Stomach (tissue), 9 donors: ENCODE data around the gene CPN2. TPM values are rescaled to one million over a fixed set of nuclear protein-coding genes. Genes with fewer than 3 reads are reported as not detected.

ENCODE experiments used
- DNase-seq, 2 donors: peaks; one replicate each; pipeline versions ENCODE4 v3.0.0 to v3.0.0-alpha.2; 2013 to 2019
- H3K27ac ChIP-seq, 5 donors: fragments of 200-600 bp in 4 of 5; sonication (generic) in 4 of 5; one replicate each; pipeline ENCODE4 v1.5.1; 2013 to 2019; ENCODE audit warnings: mild to moderate bottlenecking in 1 of 5, moderate library complexity in 1 of 5
- H3K27me3 ChIP-seq, 3 donors: fragments of 200-600 bp; sonication (generic); one replicate each; pipeline ENCODE4 v1.5.1; 2017 to 2019; ENCODE audit warnings: mixed run types in 1 of 3
- H3K36me3 ChIP-seq, 4 donors: fragments of 200-600 bp; sonication (generic); 1 replicate in 3 of 4; 2 replicates in 1 of 4; pipeline ENCODE4 v1.5.1; 2016 to 2019
- H3K4me1 ChIP-seq, 4 donors: fragments of 200-600 bp; sonication (generic); one replicate each; pipeline ENCODE4 v1.5.1; 2016 to 2019
- H3K4me3 ChIP-seq, 4 donors: fragments of 200-600 bp; sonication (generic) in 3 of 4; one replicate each; pipeline ENCODE4 v1.5.1; 2016 to 2019; ENCODE audit warnings: mild to moderate bottlenecking in 1 of 4
- H3K9me3 ChIP-seq, 4 donors: fragments of 200-600 bp; sonication (generic); one replicate each; pipeline ENCODE4 v1.5.1; 2016 to 2019
- EP300 ChIP-seq: sonication (generic); formaldehyde crosslinking; IDR thresholded peaks from one replicate; pipeline ENCODE4 v1.6.1; 2017; ENCODE audit warnings: antibody characterized with exemption
- POLR2A ChIP-seq, 4 donors: fragments of 450-650 bp; IDR thresholded peaks; one replicate each; pipeline ENCODE4 v1.6.1; 2016; ENCODE audit warnings: antibody characterized with exemption in 4 of 4, control low read depth in 2 of 4, mild to moderate bottlenecking in 1 of 4, moderate library complexity in 1 of 4
- POLR2AphosphoS5 ChIP-seq, 3 donors: sonication (generic); formaldehyde crosslinking; IDR thresholded peaks; one replicate each; pipeline ENCODE4 v1.6.1; 2016; ENCODE audit warnings: antibody characterized with exemption in 3 of 3
- WGBS, 5 donors: extraction: QIAGEN DNeasy Blood & Tissue Kit in 3 of 5; methylation state at CpG; one replicate each; pipeline versions ENCODE4 v1.1.5 to v1.1.7; 2013 to 2018; 5-methylcytosine and 5-hydroxymethylcytosine counted together
- intact Hi-C: fragments of 100-400 bp; cut with DNase I; formaldehyde crosslinking; loops from one replicate; pipeline ENCODE4 v1.15.1; 2023; ENCODE audit warnings: low total_unique reads
- polyA plus RNA-seq, 3 donors: library from polyadenylated mRNA; stranded (reverse); fragments of 200-250 nt; gene quantifications; one replicate each; pipeline ENCODE4 v1.2.3, GENCODE V29; 2013
- total RNA-seq, 5 donors: library from RNA; depleted of rRNA; stranded (reverse); fragments of >200 nt; gene quantifications; one replicate each; pipeline versions ENCODE4 v1.1.0 to v1.2.3, GENCODE V29; 2014 to 2016
- TF ChIP-seq, protein P1 (sequence below), 7 experiments: fragments of 450-650 bp in 4 of 7; fragments of 200-600 bp in 3 of 7; sonication (generic) in 3 of 7; IDR thresholded peaks; one replicate each; pipeline ENCODE4 v1.5.1; 2016 to 2019; ENCODE audit warnings: antibody characterized with exemption in 7 of 7, control low read depth in 2 of 7, mild to moderate bottlenecking in 1 of 7
- donor health status: healthy with polysubstance abuse.
- donor health status: Bipolar disorder and iron deficiency.
- donor health status: healthy.

CPN2 gene
- total and polyA plus RNA-seq, 8 donors = not detected

DNA sequence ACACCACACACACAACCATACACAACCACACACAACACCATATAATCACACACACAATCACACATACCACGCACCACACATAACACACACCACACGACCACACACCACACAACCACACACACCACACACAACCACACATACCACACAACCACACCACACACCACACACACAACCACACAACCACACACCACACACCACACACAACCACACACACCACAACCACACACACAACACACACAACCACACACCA, 24.2 kb downstream of the CPN2 start:
- H3K27ac ChIP-seq = no peak overlapping the region
- intact Hi-C loops = no loop called here
- no peaks in the 10 kb centered on the region for H3K36me3 ChIP-seq
- no peaks in the 10 kb centered on the region for H3K9me3 ChIP-seq
- H3K4me1 ChIP-seq = peaks cover 0 to 28% (median 19%) of the 10 kb centered on the region in 4 donors
- H3K4me3 ChIP-seq = no peak overlapping the region
- DNase-seq = no peak
- peaks cover 0 to 5% (median 0%) of the 10 kb centered on the region in 3 donors for H3K27me3 ChIP-seq
- TF ChIP-seq POLR2A (IDR thresholded peaks at IDR 0.05) (no peak), POLR2AphosphoS5 (IDR thresholded peaks at IDR 0.05) (no peak), EP300 (no peak)
- TF ChIP-seq, protein P1, sequence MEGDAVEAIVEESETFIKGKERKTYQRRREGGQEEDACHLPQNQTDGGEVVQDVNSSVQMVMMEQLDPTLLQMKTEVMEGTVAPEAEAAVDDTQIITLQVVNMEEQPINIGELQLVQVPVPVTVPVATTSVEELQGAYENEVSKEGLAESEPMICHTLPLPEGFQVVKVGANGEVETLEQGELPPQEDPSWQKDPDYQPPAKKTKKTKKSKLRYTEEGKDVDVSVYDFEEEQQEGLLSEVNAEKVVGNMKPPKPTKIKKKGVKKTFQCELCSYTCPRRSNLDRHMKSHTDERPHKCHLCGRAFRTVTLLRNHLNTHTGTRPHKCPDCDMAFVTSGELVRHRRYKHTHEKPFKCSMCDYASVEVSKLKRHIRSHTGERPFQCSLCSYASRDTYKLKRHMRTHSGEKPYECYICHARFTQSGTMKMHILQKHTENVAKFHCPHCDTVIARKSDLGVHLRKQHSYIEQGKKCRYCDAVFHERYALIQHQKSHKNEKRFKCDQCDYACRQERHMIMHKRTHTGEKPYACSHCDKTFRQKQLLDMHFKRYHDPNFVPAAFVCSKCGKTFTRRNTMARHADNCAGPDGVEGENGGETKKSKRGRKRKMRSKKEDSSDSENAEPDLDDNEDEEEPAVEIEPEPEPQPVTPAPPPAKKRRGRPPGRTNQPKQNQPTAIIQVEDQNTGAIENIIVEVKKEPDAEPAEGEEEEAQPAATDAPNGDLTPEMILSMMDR (IDR thresholded peaks at IDR 0.05) = no peak
- 66 to 95% (median 94%) methylated on average over 2 of the region's 2 CpGs for WGBS, 5 donors

DNA sequence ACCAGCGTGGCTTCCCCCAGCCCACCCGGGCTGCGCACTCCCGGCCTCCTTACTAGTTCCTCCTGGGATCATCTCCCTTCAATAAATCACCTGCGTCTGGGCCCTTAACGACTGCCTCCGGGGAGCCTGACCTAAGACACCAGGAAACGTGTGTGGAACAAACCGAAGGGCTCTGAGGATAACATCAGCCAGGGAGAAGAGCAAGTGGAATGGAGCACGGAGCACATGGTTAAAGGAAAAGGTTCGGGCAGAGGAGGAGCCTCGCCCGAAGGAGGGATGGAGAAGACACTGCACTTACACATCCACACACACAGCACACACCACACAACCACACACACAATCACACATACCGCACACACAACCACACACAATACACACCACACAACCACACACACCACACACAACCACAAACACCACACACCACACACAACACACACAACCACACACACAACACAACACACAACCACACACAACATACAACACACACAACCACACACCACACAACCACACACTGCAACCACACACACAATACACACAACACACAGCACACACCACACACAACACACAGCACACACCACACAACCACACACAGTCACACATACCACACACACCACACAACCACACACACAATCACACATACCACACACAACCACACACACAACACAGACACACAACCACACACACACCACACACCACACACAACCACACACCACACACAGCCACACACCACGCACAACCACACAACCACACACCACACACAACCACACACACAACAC, 24.7 kb downstream of the CPN2 start:
- 61 to 74% (median 69%) methylated on average over 15 of the region's 15 CpGs for whole genome bisulfite sequencing, 5 donors
- peaks cover 0 to 33% (median 23%) of the 10 kb centered on the region in 4 donors for H3K4me1 ChIP-seq
- DNase-seq = no peak
- intact Hi-C loops = no loop called here
- H3K4me3 ChIP-seq = no peak overlapping the region
- no peaks in the 10 kb centered on the region for H3K36me3 ChIP-seq
- H3K27me3 ChIP-seq = no peaks in the 10 kb centered on the region
- no peak overlapping the region for H3K27ac ChIP-seq
- TF ChIP-seq POLR2AphosphoS5 (IDR thresholded peaks at IDR 0.05) (no peak), EP300 (no peak), POLR2A (IDR thresholded peaks at IDR 0.05) (no peak)
- TF ChIP-seq, protein P1 (IDR thresholded peaks at IDR 0.05) = no peak
- H3K9me3 ChIP-seq = no peaks in the 10 kb centered on the region

DNA sequence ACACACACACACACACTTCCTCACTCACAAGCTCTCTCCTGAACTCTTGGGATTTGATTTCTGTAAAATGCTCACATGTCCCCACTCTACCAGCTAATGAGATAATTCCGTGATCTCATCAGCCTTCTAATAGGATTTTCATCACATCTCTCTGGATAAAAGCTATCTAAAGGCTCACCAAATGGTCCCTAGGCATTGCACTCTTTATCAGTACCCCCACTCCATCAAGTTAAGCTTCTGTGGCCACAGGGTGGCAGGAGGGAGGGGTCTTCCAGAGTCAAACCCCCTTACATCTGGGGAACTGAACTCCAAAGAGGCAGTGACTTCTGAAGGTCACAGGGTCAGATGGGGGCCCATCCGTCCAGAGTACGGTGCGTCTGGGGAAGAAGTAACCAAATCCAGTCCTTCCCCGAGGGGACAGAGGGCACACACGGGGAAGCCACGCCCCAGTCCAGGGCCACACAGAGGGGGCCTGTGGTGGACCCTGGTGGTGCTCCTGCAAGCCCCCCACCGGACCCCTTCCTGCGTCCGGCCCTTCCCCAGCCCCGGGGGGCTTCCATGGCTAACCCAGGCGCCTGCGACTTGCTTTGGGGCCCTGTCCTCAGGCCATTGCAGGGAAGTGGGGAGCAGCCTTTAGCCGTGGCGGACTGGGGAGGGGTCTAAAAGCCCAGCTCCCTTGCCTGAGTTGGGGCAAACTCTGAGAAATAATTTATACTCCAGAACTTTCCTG, 25.5 kb downstream of the CPN2 start:
- WGBS, 5 donors = 71 to 92% (median 87%) methylated on average over 8 to 15 of the region's 15 CpGs
- H3K36me3 ChIP-seq = no peaks in the 10 kb centered on the region
- DNase-seq = no peak
- intact Hi-C loops = no loop called here
- TF ChIP-seq, protein P1 (IDR thresholded peaks at IDR 0.05) = no peak
- no peak for TF ChIP-seq POLR2AphosphoS5 (IDR thresholded peaks at IDR 0.05)
- no peak for TF ChIP-seq EP300
- no peak for TF ChIP-seq POLR2A (IDR thresholded peaks at IDR 0.05)
- no peak overlapping the region for H3K27ac ChIP-seq
- H3K27me3 ChIP-seq = no peaks in the 10 kb centered on the region
- peaks cover 0 to 37% (median 25%) of the 10 kb centered on the region in 4 donors for H3K4me1 ChIP-seq
- no peak overlapping the region for H3K4me3 ChIP-seq
- no peaks in the 10 kb centered on the region for H3K9me3 ChIP-seq

DNA sequence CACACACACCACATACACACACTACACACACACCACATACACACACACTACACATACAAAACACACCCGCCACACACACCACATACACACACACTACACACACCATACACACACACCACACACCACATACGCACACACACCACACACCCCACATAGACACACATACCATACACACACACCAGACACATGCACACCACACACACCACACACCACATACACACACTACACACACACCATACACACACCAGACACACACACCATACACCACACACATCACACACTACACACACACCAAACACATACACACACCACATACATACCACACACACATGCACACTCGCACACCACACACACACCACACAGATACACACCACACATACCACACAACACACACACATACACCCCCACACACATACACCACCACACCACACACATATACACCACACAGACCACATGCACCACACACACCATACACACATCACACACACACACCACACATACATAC, 26.3 kb downstream of the CPN2 start:
- intact Hi-C loops = no loop called here
- no peaks in the 10 kb centered on the region for H3K27me3 ChIP-seq
- no peak for TF ChIP-seq EP300
- H3K9me3 ChIP-seq = no peaks in the 10 kb centered on the region
- no peak overlapping the region for H3K4me3 ChIP-seq
- H3K4me1 ChIP-seq = peaks cover 6 to 42% (median 31%) of the 10 kb centered on the region in 4 donors
- H3K27ac ChIP-seq = no peak overlapping the region
- DNase-seq = no peak
- H3K36me3 ChIP-seq = no peaks in the 10 kb centered on the region
- WGBS, 5 donors = 92 to 100% (median 95%) methylated on average over 3 of the region's 3 CpGs
